CD14-positive monocyte (primary cell): ENCODE data around the gene TRABD2A. TPM values are rescaled to one million over a fixed set of nuclear protein-coding genes. Genes with fewer than 3 reads are reported as not detected.
A peak's percentile ranks its signal among the peaks of the same experiment; 100 is the strongest.

Experiments
- DNase-seq, 3 donors: peaks; one replicate each; pipeline ENCODE4 v3.0.0-alpha.2; 2011 to 2022
- H2AFZ ChIP-seq: 2 replicates; pipeline ENCODE4 v1.6.0; 2012; ENCODE audit warnings: mild to moderate bottlenecking, low read depth, low read length, inconsistent platforms; ENCODE audit not compliant: insufficient read depth, poor library complexity, severe bottlenecking
- H3K27ac ChIP-seq, 2 donors: 1 replicate in 1 of 2; 2 replicates in 1 of 2; pipeline ENCODE4 v1.5.1; 2012 to 2013; ENCODE audit warnings: low read length in 2 of 2, control low read depth in 1 of 2, inconsistent platforms in 1 of 2, low read depth in 1 of 2, mild to moderate bottlenecking in 1 of 2
- H3K27me3 ChIP-seq, 2 donors: one replicate each; pipeline versions ENCODE4 v1.6.0 to v1.6.1; 2011 to 2013; ENCODE audit warnings: low read length in 2 of 2; ENCODE audit not compliant: control insufficient read depth in 2 of 2, insufficient read depth in 2 of 2
- H3K36me3 ChIP-seq, 2 donors: replicated peaks in 1 of 2; 1 replicate in 1 of 2; 2 replicates in 1 of 2; pipeline versions ENCODE4 v1.5.1 to v1.6.1; 2012 to 2013; ENCODE audit warnings: low read length in 2 of 2, control low read depth in 1 of 2, inconsistent platforms in 1 of 2, mild to moderate bottlenecking in 1 of 2; ENCODE audit not compliant: insufficient read depth in 2 of 2, control insufficient read depth in 1 of 2
- H3K4me1 ChIP-seq, 2 donors: 1 replicate in 1 of 2; 2 replicates in 1 of 2; pipeline versions ENCODE4 v1.5.1 to v1.6.1; 2012 to 2013; ENCODE audit warnings: low read length in 2 of 2, control low read depth in 1 of 2, inconsistent platforms in 1 of 2, mild to moderate bottlenecking in 1 of 2, moderate library complexity in 1 of 2; ENCODE audit not compliant: insufficient read depth in 2 of 2, control insufficient read depth in 1 of 2
- H3K4me2 ChIP-seq: replicated peaks from 2 replicates; pipeline ENCODE3; 2012; ENCODE audit warnings: low read length, moderate library complexity, mild to moderate bottlenecking; ENCODE audit not compliant: poor library complexity, severe bottlenecking; ENCODE audit errors: extremely low read depth
- H3K4me3 ChIP-seq, 3 experiments: fragments of 200-600 bp in 1 of 3; sonication (generic) in 1 of 3; replicated peaks in 1 of 3; 1 replicate in 2 of 3; 2 replicates in 1 of 3; pipeline ENCODE4 v1.5.1; 2011 to 2013; ENCODE audit warnings: low read length in 3 of 3, mild to moderate bottlenecking in 3 of 3, control low read depth in 2 of 3, low read depth in 2 of 3, inconsistent platforms in 1 of 3, moderate library complexity in 1 of 3
- H3K79me2 ChIP-seq: 2 replicates; pipeline ENCODE4 v1.6.0; 2012; ENCODE audit warnings: mild to moderate bottlenecking, control low read depth, inconsistent platforms, low read length, moderate library complexity; ENCODE audit not compliant: insufficient read depth
- H3K9ac ChIP-seq: 2 replicates; pipeline ENCODE4 v1.6.0; 2017; ENCODE audit warnings: low read length, mild to moderate bottlenecking; ENCODE audit not compliant: insufficient read depth, poor library complexity, severe bottlenecking
- H3K9me3 ChIP-seq, 2 donors: replicated peaks in 1 of 2; 1 replicate in 1 of 2; 2 replicates in 1 of 2; pipeline versions ENCODE4 v1.5.1 to v1.6.1; 2012 to 2013; ENCODE audit warnings: low read length in 2 of 2, control low read depth in 1 of 2; ENCODE audit not compliant: control insufficient read depth in 1 of 2, insufficient read depth in 1 of 2
- H4K20me1 ChIP-seq: 2 replicates; pipeline ENCODE4 v1.6.0; 2012; ENCODE audit warnings: mild to moderate bottlenecking, low read length, control low read depth, moderate library complexity; ENCODE audit not compliant: insufficient read depth
- H3K27ac Mint-ChIP-seq, 7 donors: one replicate each; pipeline ENCODE4 v1.8.0; 2020; ENCODE audit warnings: mild to moderate bottlenecking in 7 of 7, mixed read lengths in 7 of 7, moderate library complexity in 6 of 7, inconsistent platforms in 2 of 7
- H3K27me3 Mint-ChIP-seq, 3 donors: one replicate each; pipeline ENCODE4 v1.8.0; 2021 to 2022; ENCODE audit warnings: low read depth in 3 of 3, mild to moderate bottlenecking in 3 of 3, mixed read lengths in 3 of 3, moderate library complexity in 3 of 3, inconsistent platforms in 1 of 3
- H3K36me3 Mint-ChIP-seq, 2 donors: one replicate each; pipeline ENCODE4 v1.8.0; 2020; ENCODE audit warnings: mixed read lengths in 2 of 2, inconsistent platforms in 1 of 2, mild to moderate bottlenecking in 1 of 2
- H3K4me1 Mint-ChIP-seq: one replicate; pipeline ENCODE4 v1.8.0; 2020; ENCODE audit warnings: mild to moderate bottlenecking, mixed read lengths
- H3K4me3 Mint-ChIP-seq, 2 donors: one replicate each; pipeline ENCODE4 v1.8.0; 2020; ENCODE audit warnings: mild to moderate bottlenecking in 2 of 2, mixed read lengths in 2 of 2, moderate library complexity in 1 of 2
- H3K9me3 Mint-ChIP-seq, 7 donors: one replicate each; pipeline ENCODE4 v1.8.0; 2020 to 2022; ENCODE audit warnings: mixed read lengths in 7 of 7, mild to moderate bottlenecking in 6 of 7, moderate library complexity in 6 of 7, inconsistent platforms in 2 of 7
- WGBS: methylation state at CpG from one replicate; pipeline ENCODE4 v1.1.5; 2013; ENCODE audit warnings: missing lambda C conversion rate; ENCODE audit not compliant: insufficient coverage; 5-methylcytosine and 5-hydroxymethylcytosine counted together
- intact Hi-C, 2 donors: fragments of 100-400 bp; cut with micrococcal nuclease; formaldehyde crosslinking; loops; one replicate each; pipeline versions ENCODE4 v1.15.0 to v1.15.1; 2023
- polyA plus RNA-seq, 3 donors: library from polyadenylated mRNA; depleted of rRNA in 1 of 3; unstranded in 2 of 3; stranded (reverse) in 1 of 3; fragments of 300-500 nt in 2 of 3; fragments of >200 nt in 1 of 3; fragmentation: Illumina TruSeq in 2 of 3; gene quantifications; 1 replicate in 2 of 3; 2 replicates in 1 of 3; pipeline ENCODE4 v1.2.3, GENCODE V29; 2012 to 2021
- TF ChIP-seq, protein P1 (sequence below): fragments of 200-600 bp; IDR thresholded peaks from one replicate; pipeline ENCODE4 v1.8.0; 2022; ENCODE audit warnings: antibody characterized with exemption, mild to moderate bottlenecking

TRABD2A gene
- polyA plus RNA-seq, 3 donors: 0.53 to 0.95 (median 0.79) TPM

DNA sequence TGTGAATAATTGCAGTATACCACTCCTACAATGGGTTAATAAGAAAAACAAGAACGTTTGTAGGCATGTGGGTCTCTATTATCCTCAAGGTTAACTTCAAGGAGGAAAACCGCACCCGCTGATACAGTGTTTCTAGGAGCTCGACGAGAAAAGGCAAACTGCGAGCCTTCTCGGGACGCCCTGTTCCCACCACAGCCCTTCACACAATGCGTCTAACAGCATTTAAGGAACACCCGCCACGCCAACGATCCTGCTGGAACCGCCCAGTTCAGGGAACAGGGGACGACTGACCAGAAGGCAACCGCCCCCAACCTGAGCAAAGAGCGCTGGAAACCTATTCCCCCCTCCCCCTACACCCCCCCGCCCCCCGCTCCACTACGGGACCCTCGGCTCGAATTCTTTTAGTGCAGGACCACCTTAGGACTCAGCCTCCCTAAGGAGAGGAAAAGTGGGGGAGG lies 23.9 kb upstream of the TRABD2A start:
- peaks cover 30% of the 10 kb centered on the region for H3K79me2 ChIP-seq
- Mint-ChIP-seq H3K36me3 (peaks cover 9 to 19% of the 10 kb centered on the region in 2 donors), H3K9me3 (peaks cover 0 to 8% (median 3%) of the 10 kb centered on the region in 7 donors), H3K4me3 (peak overlapping the region; percentile 84 to 91), H3K27ac (peak overlapping the region; percentile 70 to 93 (median 85)), H3K27me3 (no peaks in the 10 kb centered on the region), H3K4me1 (peaks cover 63% of the 10 kb centered on the region)
- intact Hi-C loops: no loop called here
- H3K27me3 ChIP-seq: no peaks in the 10 kb centered on the region
- 0% methylated on average over 6 of the region's 21 CpGs for WGBS
- H3K27ac ChIP-seq: peak overlapping the region; percentile 44 to 85
- peak overlapping the region; percentile 86 for H2AFZ ChIP-seq
- TF ChIP-seq, protein P1, sequence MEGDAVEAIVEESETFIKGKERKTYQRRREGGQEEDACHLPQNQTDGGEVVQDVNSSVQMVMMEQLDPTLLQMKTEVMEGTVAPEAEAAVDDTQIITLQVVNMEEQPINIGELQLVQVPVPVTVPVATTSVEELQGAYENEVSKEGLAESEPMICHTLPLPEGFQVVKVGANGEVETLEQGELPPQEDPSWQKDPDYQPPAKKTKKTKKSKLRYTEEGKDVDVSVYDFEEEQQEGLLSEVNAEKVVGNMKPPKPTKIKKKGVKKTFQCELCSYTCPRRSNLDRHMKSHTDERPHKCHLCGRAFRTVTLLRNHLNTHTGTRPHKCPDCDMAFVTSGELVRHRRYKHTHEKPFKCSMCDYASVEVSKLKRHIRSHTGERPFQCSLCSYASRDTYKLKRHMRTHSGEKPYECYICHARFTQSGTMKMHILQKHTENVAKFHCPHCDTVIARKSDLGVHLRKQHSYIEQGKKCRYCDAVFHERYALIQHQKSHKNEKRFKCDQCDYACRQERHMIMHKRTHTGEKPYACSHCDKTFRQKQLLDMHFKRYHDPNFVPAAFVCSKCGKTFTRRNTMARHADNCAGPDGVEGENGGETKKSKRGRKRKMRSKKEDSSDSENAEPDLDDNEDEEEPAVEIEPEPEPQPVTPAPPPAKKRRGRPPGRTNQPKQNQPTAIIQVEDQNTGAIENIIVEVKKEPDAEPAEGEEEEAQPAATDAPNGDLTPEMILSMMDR: no peak
- DNase-seq: no peak
- H3K9ac ChIP-seq: peak overlapping the region; percentile 83
- no peaks in the 10 kb centered on the region for H3K9me3 ChIP-seq
- peaks cover 21% of the 10 kb centered on the region for H4K20me1 ChIP-seq
- peaks cover 58 to 69% of the 10 kb centered on the region in 2 donors for H3K4me1 ChIP-seq
- H3K4me2 ChIP-seq: peak overlapping the region; percentile 91
- H3K36me3 ChIP-seq: no peaks in the 10 kb centered on the region
- H3K4me3 ChIP-seq: peak overlapping the region; percentile 82 to 99 (median 88)

DNA sequence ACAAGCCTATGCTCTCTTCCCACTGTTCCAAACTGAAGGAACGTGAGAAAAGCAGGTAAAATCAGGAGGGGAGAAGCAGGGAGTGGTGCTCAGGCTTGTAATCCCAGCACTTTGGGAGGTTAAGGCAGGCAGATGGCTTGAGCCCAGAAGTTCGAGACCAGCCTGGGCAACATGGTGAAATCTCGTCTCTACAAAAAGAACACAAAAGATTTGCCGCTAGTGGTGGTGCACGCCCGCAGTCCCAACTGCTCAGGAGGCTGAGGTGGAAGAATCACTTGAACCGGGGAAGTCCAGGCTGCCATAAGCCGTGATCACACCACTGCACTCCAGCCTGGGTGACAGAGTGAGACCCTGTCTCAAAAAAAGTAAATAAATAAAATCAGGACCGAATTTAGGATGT lies 23.3 kb upstream of the TRABD2A start:
- no peak for DNase-seq
- Histone ChIP-seq H4K20me1 (peaks cover 21% of the 10 kb centered on the region), H3K27ac (no peak overlapping the region), H3K9ac (no peak overlapping the region), H3K4me3 (peak overlapping the region in 1 of 3 experiments; percentile 99), H3K4me1 (peaks cover 58 to 69% of the 10 kb centered on the region in 2 donors), H3K9me3 (no peaks in the 10 kb centered on the region), H3K27me3 (no peaks in the 10 kb centered on the region), H3K79me2 (peaks cover 30% of the 10 kb centered on the region), H2AFZ (no peak overlapping the region), H3K36me3 (no peaks in the 10 kb centered on the region), H3K4me2 (peak overlapping the region; percentile 91)
- intact Hi-C loops: no loop called here
- Mint-ChIP-seq H3K27me3 (no peaks in the 10 kb centered on the region), H3K4me3 (peak overlapping the region; percentile 6 to 91), H3K4me1 (peaks cover 61% of the 10 kb centered on the region), H3K9me3 (peaks cover 0 to 3% (median 2%) of the 10 kb centered on the region in 7 donors), H3K27ac (peak overlapping the region in 1 of 7 donors; percentile 42), H3K36me3 (peaks cover 3 to 13% of the 10 kb centered on the region in 2 donors)
- 90% methylated on average over 7 of the region's 9 CpGs for WGBS
- TF ChIP-seq, protein P1: no peak
